Peyer's patch (tissue), 4 donors: Measurements from ENCODE around the gene CD81.

ENCODE experiments used
- POLR2A ChIP-seq, 2 donors: fragments of 450-650 bp; IDR thresholded peaks; one replicate each; pipeline ENCODE4 v1.5.1; 2017; ENCODE audit warnings: antibody characterized with exemption in 2 of 2, mild to moderate bottlenecking in 2 of 2, moderate library complexity in 2 of 2
- TF ChIP-seq, protein P1 (sequence below), 6 experiments: fragments of 450-650 bp in 4 of 6; fragments of 200-600 bp in 2 of 6; sonication (generic) in 1 of 6; IDR thresholded peaks; one replicate each; pipeline ENCODE4 v1.5.1; 2017 to 2019; ENCODE audit warnings: antibody characterized with exemption in 6 of 6, mild to moderate bottlenecking in 3 of 6, moderate library complexity in 1 of 6

DNA sequence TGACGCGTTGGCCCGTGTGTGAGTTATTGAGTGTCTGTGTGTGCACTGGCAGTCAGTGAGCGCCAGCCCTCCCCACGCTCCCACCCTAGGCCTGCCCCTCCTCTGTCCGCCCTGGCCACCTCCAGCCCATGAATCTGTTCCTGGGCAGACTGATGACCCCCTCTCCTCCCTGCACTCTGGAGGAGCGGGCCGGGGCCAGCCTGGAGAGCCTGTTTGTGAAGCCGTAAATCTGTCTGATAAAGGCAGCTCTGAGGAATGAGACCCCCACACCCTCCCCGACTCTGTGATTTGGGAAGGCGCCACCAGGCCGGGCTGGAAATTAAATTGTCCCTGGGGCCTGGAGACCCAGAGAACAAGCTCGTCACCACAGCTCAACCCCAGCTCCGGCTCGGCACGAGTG, 32.0 kb downstream of the CD81 start:
- TF ChIP-seq, protein P1, sequence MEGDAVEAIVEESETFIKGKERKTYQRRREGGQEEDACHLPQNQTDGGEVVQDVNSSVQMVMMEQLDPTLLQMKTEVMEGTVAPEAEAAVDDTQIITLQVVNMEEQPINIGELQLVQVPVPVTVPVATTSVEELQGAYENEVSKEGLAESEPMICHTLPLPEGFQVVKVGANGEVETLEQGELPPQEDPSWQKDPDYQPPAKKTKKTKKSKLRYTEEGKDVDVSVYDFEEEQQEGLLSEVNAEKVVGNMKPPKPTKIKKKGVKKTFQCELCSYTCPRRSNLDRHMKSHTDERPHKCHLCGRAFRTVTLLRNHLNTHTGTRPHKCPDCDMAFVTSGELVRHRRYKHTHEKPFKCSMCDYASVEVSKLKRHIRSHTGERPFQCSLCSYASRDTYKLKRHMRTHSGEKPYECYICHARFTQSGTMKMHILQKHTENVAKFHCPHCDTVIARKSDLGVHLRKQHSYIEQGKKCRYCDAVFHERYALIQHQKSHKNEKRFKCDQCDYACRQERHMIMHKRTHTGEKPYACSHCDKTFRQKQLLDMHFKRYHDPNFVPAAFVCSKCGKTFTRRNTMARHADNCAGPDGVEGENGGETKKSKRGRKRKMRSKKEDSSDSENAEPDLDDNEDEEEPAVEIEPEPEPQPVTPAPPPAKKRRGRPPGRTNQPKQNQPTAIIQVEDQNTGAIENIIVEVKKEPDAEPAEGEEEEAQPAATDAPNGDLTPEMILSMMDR (IDR thresholded peaks at IDR 0.05), result no peak
- TF ChIP-seq POLR2A (IDR thresholded peaks at IDR 0.05), result no peak
